Tibial artery (tissue), 4 donors: Measurements from ENCODE around the gene PAN3.
A peak's percentile ranks its signal among the peaks of the same experiment; 100 is the strongest.

Source experiments
- DNase-seq, 2 donors: peaks; one replicate each; pipeline ENCODE4 v3.0.0-alpha.2; 2019
- H3K27ac ChIP-seq, 2 donors: fragments of 200-600 bp; sonication (generic) in 1 of 2; 1 replicate in 1 of 2; 2 replicates in 1 of 2; pipeline ENCODE4 v1.5.1; 2018 to 2019; ENCODE audit warnings: mild to moderate bottlenecking in 1 of 2
- H3K27me3 ChIP-seq, 2 donors: fragments of 200-600 bp; sonication (generic) in 1 of 2; one replicate each; pipeline versions ENCODE4 v1.5.1 to v1.6.0; 2016 to 2019
- H3K36me3 ChIP-seq, 3 donors: fragments of 200-600 bp; sonication (generic) in 2 of 3; one replicate each; pipeline ENCODE4 v1.5.1; 2016 to 2019; ENCODE audit warnings: mild to moderate bottlenecking in 2 of 3
- H3K4me1 ChIP-seq, 4 donors: fragments of 200-600 bp; sonication (generic) in 2 of 4; 1 replicate in 3 of 4; 2 replicates in 1 of 4; pipeline ENCODE4 v1.5.1; 2016 to 2019
- H3K4me3 ChIP-seq, 2 donors: fragments of 200-600 bp; sonication (generic) in 1 of 2; 1 replicate in 1 of 2; 2 replicates in 1 of 2; pipeline ENCODE4 v1.5.1; 2018 to 2019; ENCODE audit warnings: mild to moderate bottlenecking in 2 of 2
- H3K9me3 ChIP-seq, 3 donors: fragments of 200-600 bp; sonication (generic) in 1 of 3; one replicate each; pipeline ENCODE4 v1.5.1; 2016 to 2019
- CTCF ChIP-seq, 2 experiments: fragments of 200-600 bp in 1 of 2; fragments of 450-650 bp in 1 of 2; IDR thresholded peaks; one replicate each; pipeline ENCODE4 v1.5.1; 2017 to 2019; ENCODE audit warnings: antibody characterized with exemption in 2 of 2, mild to moderate bottlenecking in 1 of 2, moderate library complexity in 1 of 2
- intact Hi-C: fragments of 100-400 bp; cut with DNase I; formaldehyde crosslinking; loops from one replicate; pipeline ENCODE4 v1.15.0; 2023; ENCODE audit warnings: low total_unique reads

The PAN3 gene

GRCh38 chr13:28128030-28128429, 10.3 kb upstream of the PAN3 start:
- Histone ChIP-seq H3K4me1 (no peaks in the 10 kb centered on the region), H3K27ac (no peak overlapping the region), H3K4me3 (no peak overlapping the region), H3K9me3 (no peaks in the 10 kb centered on the region), H3K36me3 (no peaks in the 10 kb centered on the region), H3K27me3 (peaks cover 0 to 6% of the 10 kb centered on the region in 2 donors)
- DNase-seq: no peak
- intact Hi-C loops: no loop called here
- no peak for TF ChIP-seq CTCF (IDR thresholded peaks at IDR 0.05)

- intact Hi-C loops: no loop called here
- Histone ChIP-seq H3K4me3 (no peak overlapping the region), H3K9me3 (no peaks in the 10 kb centered on the region), H3K36me3 (no peaks in the 10 kb centered on the region), H3K27me3 (no peaks in the 10 kb centered on the region), H3K4me1 (no peaks in the 10 kb centered on the region), H3K27ac (no peak overlapping the region)
- TF ChIP-seq CTCF (IDR thresholded peaks at IDR 0.05): no peak
- no peak for DNase-seq
These were observed 9.4 kb upstream of the PAN3 start for GRCh38 chr13:28128926-28129325.

GRCh38 chr13:28129911-28130693, 8.2 kb upstream of the PAN3 start:
- H3K36me3 ChIP-seq: no peaks in the 10 kb centered on the region
- no peak for TF ChIP-seq CTCF (IDR thresholded peaks at IDR 0.05)

GRCh38 chr13:28131646-28132045, 6.7 kb upstream of the PAN3 start:
- Histone ChIP-seq H3K9me3 (no peaks in the 10 kb centered on the region), H3K36me3 (no peaks in the 10 kb centered on the region), H3K4me1 (no peaks in the 10 kb centered on the region), H3K27ac (no peak overlapping the region), H3K27me3 (no peaks in the 10 kb centered on the region), H3K4me3 (no peak overlapping the region)
- intact Hi-C loops: loop anchor here (10.0 kb wide), 2 partner anchors 513 to 517 kb away; no protein-coding TSS in a partner anchor
- no peak for TF ChIP-seq CTCF (IDR thresholded peaks at IDR 0.05)
- no peak for DNase-seq

More at GRCh38 chr13:28129911-28130693, 8.2 kb upstream of the PAN3 start:
- no peaks in the 10 kb centered on the region for H3K4me1 ChIP-seq
- no peak for DNase-seq
- no peaks in the 10 kb centered on the region for H3K9me3 ChIP-seq
- intact Hi-C loops: loop anchor here (10.0 kb wide), 2 partner anchors 515 kb away; no protein-coding TSS in a partner anchor
- H3K27ac ChIP-seq: no peak overlapping the region
- no peak overlapping the region for H3K4me3 ChIP-seq
- H3K27me3 ChIP-seq: no peaks in the 10 kb centered on the region

GRCh38 chr13:28136916-28137315, 1.4 kb upstream of the PAN3 start:
- intact Hi-C loops: loop anchor here (10.0 kb wide), 2 partner anchors 508 to 522 kb away; no protein-coding TSS in a partner anchor
- H3K4me1 ChIP-seq: peaks cover 0 to 30% (median 11%) of the 10 kb centered on the region in 4 donors
- DNase-seq: no peak
- no peaks in the 10 kb centered on the region for H3K27me3 ChIP-seq
- peak overlapping the region in 1 of 2 donors; percentile 96 for H3K27ac ChIP-seq
- peak overlapping the region; percentile 92 to 94 for H3K4me3 ChIP-seq
- no peaks in the 10 kb centered on the region for H3K9me3 ChIP-seq
- no peaks in the 10 kb centered on the region for H3K36me3 ChIP-seq
- TF ChIP-seq CTCF (IDR thresholded peaks at IDR 0.05): no peak
